Measurements from ENCODE around the gene LIM2. TPM values are rescaled to one million over a fixed set of nuclear protein-coding genes. Genes with fewer than 3 reads are reported as not detected.
"Not testable (repeated sequence)": the region's sequence is repeated elsewhere in the genome, so short reads cannot be mapped to it uniquely, and the experiment has no call there.

LIM2 gene, protein sequence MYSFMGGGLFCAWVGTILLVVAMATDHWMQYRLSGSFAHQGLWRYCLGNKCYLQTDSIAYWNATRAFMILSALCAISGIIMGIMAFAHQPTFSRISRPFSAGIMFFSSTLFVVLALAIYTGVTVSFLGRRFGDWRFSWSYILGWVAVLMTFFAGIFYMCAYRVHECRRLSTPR
- not detected for total RNA-seq

DNA sequence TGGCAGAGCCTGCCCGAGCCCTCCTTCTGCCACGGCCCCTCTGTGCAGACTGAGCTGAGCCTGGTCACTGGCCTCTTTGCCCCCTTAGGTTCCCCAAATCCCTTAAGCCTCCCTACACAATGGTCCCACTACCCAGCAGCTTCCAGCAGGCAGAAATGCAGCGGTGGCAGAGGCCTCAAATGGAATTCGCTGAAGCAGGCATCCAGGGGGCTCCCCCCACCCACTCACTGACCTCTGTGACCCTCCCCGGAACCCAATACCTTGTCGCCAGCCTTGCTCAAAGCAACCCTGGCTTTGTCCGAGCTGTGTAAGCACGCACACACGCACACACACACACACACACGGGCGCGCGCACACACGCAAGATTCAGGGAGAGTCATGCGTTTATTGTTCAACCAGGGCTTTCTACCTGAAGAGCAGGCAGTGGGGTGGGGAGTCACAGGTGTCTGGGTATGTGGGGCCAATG lies at the start of gene LIM2:
TSS of gene LIM2 (minus strand) at position 51 of the 466 bp plus-strand sequence. CDS start 531 bp downstream, outside the sequence.
- no peak for DNase-seq

DNA sequence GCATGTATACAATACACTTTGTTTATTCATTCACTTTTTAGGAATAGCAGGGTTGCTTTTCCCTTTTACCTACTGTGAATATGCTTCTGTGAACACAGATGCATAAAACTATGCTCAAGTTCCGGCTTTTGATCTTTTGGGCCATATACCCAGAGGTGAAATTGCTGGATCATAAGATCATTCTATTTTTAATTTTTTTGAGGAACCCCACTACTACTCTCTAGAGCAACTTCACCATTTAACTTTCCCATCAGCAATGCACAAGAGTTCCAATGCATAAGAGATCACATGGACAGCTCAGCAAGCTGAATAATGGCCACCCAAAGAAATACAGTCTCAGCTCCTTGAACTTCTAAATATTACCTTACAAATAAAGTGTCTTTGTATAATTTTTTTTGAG lies 46.7 kb upstream of the LIM2 start:
- DNase-seq = no peak

GRCh38 chr19:51433043-51433442 lies 45.3 kb upstream of the LIM2 start:
- no peak for DNase-seq

GRCh38 chr19:51431124-51431523 lies 43.4 kb upstream of the LIM2 start:
- no peak for DNase-seq

DNA sequence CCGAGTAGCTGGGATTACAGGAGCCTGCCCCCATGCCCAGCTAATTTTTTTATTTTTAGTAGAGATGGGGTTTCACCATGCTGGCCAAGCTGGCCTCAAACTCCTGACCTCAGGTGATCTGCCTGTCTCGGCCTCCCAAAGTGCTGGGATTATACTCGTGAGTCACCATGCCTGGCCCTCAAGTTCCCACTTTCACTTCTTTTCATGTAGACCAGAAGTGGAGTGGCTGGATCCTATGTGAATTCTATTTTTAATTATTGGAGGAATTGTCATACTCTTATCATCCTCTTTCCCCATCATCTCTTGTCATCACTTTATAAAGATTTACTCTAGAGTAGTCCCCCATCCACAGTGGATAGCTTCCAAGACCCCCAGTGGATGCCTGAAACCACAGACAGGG lies 42.4 kb upstream of the LIM2 start:
- no peak for DNase-seq

- DNase-seq = no peak
Observed at GRCh38 chr19:51427201-51427600, 39.4 kb upstream of the LIM2 start.

DNA sequence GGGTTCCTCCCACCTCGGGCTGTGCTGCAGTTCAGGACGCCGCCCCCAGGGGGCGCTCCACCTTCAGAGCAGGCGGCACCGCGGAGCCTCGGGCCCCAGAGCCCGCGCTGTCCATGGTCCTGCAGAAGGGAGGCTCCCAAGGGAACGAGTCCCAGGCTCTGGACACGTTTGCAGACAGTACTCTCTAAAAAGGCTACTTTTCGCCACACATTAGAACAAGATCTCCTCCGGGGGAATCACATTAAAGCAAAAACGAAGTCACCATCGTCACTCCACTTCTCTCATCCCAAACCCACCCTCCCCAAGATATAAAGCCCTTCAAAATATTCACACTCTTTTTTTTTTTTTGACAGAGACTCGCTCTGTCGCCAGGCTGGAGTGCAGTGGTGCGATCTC lies 34.3 kb upstream of the LIM2 start:
- no peak for DNase-seq

- no peak for DNase-seq
Observed at GRCh38 chr19:51421229-51422052, 33.7 kb upstream of the LIM2 start.

- DNase-seq = not testable (repeated sequence)
Observed at GRCh38 chr19:51420511-51420910, 32.7 kb upstream of the LIM2 start.

DNA sequence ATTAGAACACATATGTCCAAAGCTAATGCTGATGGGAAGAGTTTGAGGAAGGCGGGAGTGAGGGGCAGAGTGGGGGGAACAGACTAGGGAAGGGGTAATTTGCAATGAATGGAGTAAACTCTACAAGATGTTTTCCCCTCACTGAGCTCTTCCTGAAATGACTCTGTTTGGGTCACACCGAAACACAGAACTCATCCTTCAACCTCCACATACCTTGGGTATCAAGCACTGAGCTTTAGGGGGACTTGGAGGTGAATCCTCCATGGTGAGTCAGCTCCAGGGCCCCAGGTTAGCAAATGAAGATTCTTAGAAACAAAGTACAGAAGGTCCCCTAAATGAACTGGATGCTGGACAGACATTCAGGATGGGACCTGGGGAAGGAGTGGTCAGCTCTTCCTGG lies 30.9 kb upstream of the LIM2 start:
- no peak for DNase-seq

DNA sequence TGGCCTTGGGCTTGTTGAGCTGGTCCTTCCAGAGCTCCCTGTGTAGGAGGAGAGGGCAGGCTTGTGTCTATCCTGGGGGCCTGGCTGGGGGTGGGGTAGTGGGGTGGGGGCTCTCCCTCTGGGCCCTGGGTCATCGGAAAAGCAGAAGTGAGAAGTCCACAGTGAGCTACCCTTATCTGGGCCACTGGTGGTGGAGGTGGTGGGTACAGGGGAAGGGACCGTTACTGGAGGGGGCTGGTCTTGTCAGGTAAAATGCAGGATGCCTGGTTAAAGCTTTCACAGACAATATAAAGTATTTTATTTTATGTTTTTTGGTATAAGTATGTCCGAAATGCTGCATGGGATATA lies 30.0 kb upstream of the LIM2 start:
- no peak for DNase-seq

DNA sequence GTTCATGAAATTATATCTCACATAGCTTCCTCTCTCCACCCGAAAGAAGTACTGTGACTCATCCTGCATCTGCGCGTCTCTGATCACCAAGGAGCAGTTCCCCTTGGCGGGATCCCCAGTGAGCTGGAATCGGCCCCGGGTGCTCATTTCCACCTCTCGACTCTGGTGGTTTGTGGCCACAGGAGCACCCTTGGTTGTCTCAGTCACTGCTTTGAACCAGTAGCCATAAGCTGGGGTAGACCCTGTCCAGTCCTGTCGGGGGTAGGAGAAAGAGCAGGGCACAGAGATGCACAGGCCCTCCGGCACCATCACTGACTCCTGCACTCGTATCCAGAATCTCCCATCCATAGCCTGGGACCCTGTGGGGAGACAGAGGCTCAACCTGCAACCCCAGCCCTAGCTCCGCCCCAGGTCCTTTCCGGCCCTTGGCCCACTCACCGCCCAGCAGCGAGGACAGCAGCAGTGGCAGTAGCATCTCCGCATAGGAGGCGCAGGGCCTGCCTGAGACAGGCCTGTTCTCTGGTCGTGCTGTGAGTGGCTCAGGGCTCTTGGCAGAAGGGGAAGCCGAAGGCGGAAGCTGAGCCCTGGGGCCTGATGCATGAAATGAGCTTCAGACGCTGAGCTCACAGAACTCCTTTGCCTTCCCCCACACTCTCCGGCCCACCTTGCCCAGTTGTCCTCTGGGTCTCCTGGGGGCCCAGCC lies 29.5 kb upstream of the LIM2 start, which contains the start of gene SIGLEC10:
TSS of gene SIGLEC10 (minus strand) at position 536 of the 703 bp plus-strand sequence. CDS start at position 475, 61 bp downstream.
- no peak for DNase-seq

GRCh38 chr19:51416422-51416821 lies 28.6 kb upstream of the LIM2 start:
- not testable (repeated sequence) for DNase-seq

DNA sequence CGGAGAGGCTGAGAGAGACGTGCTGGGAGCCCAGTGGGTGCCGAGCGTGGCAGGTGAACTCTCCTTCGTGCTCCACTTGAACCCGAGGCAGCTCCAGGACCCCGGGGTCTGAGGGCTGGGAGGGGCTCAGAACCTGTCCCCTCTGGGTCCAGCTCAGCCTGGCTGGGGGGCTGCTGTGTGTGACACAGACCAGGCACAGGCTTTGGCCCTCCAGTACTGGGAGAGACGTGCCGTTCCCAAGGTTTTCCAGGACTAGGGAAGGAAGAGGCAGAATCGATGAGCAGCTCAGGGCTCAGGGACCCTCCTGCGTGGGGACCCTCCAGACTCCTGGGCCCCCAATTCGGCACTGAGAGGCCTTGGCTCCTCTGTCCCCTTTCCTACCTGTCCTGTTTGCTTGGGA lies 27.4 kb upstream of the LIM2 start:
- DNase-seq = no peak

DNA sequence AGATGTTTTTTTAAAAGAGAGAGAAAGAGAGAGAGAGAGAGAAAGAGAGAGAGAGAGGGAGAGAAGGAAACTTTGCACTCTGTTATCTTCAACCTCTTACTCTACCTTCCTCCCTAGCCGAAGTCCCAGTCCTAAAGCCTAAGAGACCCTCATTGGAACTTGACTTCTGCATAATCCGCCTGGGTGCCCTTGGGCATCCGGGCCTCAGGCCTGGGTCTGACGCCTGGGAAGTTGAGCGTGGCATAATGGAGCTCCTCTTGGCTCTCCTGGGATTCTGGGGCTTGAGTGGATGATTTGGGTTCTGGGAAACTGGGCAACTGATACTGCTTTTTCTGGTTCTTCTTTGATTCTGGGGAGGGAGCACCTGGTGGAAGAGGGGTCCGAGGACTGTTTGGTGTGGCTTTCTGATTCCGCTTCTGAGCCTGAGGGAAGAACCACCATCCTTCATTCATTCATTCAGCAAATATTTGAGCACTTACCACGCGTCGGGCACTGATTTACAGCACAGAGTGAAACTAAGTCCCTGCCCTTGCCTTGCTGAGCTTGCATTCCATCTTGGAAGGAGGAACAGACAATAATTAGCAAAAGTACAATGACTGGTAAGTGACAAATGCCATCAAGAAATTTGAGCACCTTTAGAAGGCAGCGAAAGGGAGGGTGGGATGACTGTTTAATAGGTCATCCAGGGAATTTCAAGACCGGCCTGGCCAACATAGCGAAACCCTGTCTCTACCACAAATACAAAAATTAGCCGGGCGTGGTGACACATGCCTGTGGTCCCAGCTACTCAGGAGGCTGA lies 23.4 kb upstream of the LIM2 start:
- DNase-seq = no peak

- DNase-seq = no peak
Observed at GRCh38 chr19:51407511-51408131, 19.8 kb upstream of the LIM2 start.

GRCh38 chr19:51402117-51402516 lies 14.3 kb upstream of the LIM2 start:
- DNase-seq = no peak

GRCh38 chr19:51399936-51400335 lies 12.2 kb upstream of the LIM2 start:
- DNase-seq = peak; percentile 40

DNA sequence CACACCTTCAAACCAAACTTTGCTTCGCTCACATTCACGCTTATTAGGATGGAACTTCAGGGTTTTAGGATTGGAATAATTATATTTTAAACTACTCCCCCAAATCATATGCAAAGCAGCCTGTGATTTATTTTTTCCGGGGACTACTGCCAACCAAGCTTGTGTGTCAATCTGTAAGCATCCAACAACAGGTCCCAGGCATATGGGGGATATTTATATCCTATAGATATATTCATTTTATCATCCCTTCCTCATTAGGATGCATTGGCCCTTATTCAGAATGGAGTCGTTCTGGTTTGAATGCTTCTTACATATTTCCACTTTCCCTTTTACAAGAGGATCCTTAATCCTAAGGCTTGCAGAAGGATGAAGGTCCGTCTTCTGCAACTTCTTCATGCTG lies 11.5 kb upstream of the LIM2 start:
- peak; percentile 53 for DNase-seq

DNA sequence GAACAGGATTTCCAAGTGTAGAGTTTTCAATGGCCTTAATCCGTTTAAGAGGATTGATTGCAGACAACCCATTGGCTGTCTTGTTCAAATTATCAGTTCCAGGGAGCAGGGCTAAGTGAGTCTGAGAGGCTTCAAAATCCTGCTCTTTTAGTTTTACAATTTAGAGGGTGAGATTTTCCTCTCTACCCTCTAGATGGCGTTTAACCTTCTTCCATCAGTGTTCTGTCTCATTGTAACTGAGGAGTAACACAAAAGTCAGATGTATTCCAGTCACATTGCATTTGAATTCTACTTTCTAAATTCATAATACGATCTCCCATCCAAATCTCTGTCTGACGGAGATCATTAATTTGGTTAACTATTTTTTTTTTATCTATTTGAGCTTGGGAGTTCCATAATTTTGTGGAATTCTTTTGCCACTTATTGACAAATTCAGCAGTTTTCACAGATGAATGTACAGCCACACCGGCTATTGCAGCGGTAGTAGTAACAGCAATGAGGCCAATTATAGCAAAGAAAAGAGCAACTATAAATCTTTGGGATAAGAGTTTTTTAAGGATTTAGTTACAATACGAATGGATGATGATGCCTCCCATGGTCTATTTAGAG lies 10.4 kb upstream of the LIM2 start:
- peak; percentile 31 for DNase-seq

DNA sequence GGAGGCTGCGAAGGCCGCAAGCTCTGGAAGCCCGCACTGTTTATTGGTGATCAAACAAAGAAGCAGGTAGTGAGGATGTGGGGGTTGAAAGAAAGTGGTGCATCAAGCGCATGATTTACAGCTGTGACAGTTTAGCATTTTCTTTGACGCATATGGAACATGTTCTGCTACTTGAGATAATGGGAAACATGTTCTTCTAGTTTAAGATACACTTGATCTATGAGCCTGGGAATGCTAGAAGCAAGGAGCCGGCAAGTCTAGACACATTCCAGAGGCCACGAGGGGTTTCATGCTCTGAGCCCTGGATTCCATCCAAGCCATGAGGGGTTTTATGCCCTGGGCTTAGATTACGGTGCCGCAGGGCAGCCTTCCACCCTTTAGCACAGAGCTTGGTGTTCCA lies 9.7 kb upstream of the LIM2 start:
- DNase-seq = peak; percentile 27

Measured in skin of body (tissue), 2 donors.